GM18951 (cell line): ENCODE measurements around the gene USF1.
"Not testable (repeated sequence)": the region's sequence is repeated elsewhere in the genome, so short reads cannot be mapped to it uniquely, and the experiment has no call there.

Experiments
- POLR2A ChIP-seq: IDR thresholded peaks from 4 replicates; pipeline ENCODE4 v1.6.1; 2011; ENCODE audit warnings: mild to moderate bottlenecking; ENCODE audit not compliant: insufficient read length, insufficient read depth; ENCODE audit errors: extremely low read depth
- in situ Hi-C: fragments of 300-500 bp; cut with MboI; formaldehyde crosslinking; loops from one replicate; pipeline ENCODE4 v1.12.0; 2022; ENCODE audit warnings: low sequenced_read_pairs, mixed read lengths, inconsistent platforms; ENCODE audit not compliant: unreplicated experiment

USF1 gene

GRCh38 chr1:161009602-161010211 lies 36.1 kb downstream of the USF1 start:
- in situ Hi-C loops: no loop called here
- TF ChIP-seq POLR2A: no peak

DNA sequence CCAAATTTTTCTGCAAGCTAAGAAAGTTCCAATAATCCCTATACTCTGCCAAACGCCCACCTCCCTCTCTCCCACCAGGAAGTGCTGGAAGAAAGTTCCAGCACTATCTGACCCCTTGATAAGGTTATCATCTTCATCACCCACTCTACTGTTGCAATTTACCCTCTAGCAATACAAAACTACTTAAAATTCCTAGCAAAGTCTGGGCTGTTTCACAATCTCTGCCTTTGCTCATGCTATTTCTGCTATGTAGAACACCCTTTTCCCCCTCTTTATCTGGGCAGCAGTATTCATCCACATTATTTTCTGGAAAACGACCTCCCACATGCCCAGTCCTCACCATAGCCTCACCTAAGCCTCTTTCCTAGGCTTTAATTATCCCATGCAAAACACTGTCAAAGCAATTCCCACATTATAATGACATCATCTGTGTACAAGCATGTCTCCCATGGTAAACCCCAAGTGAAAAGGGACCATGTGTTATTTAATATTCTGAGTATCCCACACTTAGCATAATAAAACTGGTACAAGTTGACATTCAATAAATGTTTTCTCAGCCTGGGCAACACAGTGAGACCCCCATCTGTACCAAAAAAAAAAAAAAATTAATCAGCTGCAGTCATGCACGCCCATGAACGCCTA lies 36.8 kb downstream of the USF1 start:
- in situ Hi-C loops: no loop called here
- TF ChIP-seq POLR2A: no peak

DNA sequence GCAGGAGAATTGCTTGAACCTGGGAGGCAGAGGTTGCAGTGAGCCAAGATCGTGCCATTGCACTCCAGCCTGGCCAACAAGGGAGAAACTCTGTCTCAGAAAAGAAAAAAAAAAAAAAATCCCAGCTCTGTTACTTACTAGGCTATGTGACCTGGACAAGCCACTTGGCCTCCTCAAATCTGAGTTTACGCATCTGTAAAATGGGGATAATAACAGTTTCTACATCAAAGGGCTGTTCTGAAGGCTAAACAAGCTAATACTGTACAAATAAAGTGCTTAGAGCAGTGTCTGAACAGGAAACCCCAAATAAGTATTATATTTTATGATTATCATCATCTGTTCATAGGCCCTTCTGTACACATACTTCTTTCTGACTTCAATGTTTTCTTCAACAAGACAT lies 38.4 kb downstream of the USF1 start:
- no peak for TF ChIP-seq POLR2A
- in situ Hi-C loops: no loop called here

DNA sequence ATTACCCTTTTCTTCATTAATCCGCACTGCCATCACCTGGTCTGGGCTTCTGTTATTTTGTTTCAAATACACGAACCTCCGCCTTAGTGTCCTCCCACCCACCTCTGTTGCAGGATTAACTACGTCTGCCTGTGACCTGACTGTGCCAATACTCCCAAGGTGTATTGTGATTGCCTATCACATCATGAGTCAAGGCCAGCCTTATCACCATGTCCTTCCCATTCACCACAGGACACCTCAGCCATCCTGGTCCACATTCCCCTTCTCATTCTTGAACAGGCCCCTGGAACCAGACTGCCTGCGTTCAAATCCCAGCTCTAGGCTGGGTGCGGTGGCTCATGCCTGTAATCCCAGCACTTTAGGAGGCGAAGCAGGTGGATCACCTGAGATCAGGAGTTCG lies 39.2 kb downstream of the USF1 start:
- no peak for TF ChIP-seq POLR2A

GRCh38 chr1:161001525-161001924 lies 44.3 kb downstream of the USF1 start:
- TF ChIP-seq POLR2A: no peak
- in situ Hi-C loops: no loop called here

More for the DNA sequence above, 39.2 kb downstream of the USF1 start:
- in situ Hi-C loops: no loop called here

- in situ Hi-C loops: no loop called here
- TF ChIP-seq POLR2A: no peak
Observed at GRCh38 chr1:161000736-161001480, 44.9 kb downstream of the USF1 start.

GRCh38 chr1:160999376-160999775 lies 46.4 kb downstream of the USF1 start:
- no peak for TF ChIP-seq POLR2A
- in situ Hi-C loops: no loop called here

- in situ Hi-C loops: no loop called here
- no peak for TF ChIP-seq POLR2A
Observed at GRCh38 chr1:160997323-160998038, 48.3 kb downstream of the USF1 start.

DNA sequence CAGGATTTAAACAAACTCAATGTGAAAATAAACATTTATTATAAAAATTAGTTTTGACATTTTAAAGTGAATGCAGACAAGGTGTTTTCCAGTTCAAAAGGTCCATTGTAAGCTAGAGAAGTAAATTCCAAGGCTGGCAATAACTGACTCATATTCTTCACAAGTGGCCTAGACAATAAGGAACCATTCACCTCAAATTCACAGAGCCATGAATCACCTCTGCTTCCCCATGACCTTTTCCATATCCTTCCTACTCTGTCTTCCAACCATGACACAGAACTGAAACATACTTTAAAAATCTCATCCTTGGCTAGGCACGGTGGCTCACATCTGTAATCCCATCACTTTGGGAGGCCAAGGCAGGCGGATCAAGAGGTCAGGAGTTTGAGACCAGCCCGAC lies 49.6 kb downstream of the USF1 start:
- TF ChIP-seq POLR2A: no peak
- in situ Hi-C loops: no loop called here

- no peak for TF ChIP-seq POLR2A
- in situ Hi-C loops: no loop called here
Observed at GRCh38 chr1:160993544-160994193, 52.1 kb downstream of the USF1 start.

DNA sequence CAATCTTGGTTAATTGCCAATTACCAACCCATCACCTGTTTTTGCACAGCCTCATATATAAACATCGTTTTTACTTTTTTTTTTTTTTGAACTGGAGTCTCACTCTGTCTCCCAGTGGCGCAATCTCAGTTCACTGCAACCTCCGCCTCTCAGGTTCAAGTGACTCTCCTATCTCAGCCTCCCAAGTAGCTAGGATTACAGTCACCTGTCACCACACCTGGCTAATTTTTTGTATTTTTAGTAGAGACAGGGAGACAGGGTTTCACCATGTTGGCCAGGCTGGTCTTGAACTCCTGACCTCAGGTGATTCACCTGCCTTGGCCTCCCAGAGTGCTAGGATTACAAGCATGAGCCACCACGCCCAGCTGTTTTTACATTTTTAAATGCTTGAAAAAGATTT lies 53.7 kb downstream of the USF1 start:
- in situ Hi-C loops: not testable (repeated sequence)
